HG02610 (cell line): ENCODE data around the gene IFIT1.
"Not testable (repeated sequence)": the region's sequence is repeated elsewhere in the genome, so short reads cannot be mapped to it uniquely, and the experiment has no call there.

Experiments
- ATAC-seq: cut with Tn5 transposase; IDR thresholded peaks from one replicate; pipeline ENCODE4 v1.9.1; 2021; ENCODE audit warnings: mild to moderate bottlenecking, moderate library complexity; ENCODE audit not compliant: unreplicated experiment

The IFIT1 gene

GRCh38 chr10:89364531-89364930, 27.9 kb upstream of the IFIT1 start:
- ATAC-seq = peak; percentile 47

GRCh38 chr10:89367529-89367928, 24.9 kb upstream of the IFIT1 start:
- peak; percentile 77 for ATAC-seq

GRCh38 chr10:89368129-89368528, 24.3 kb upstream of the IFIT1 start:
- no peak for ATAC-seq

- no peak for ATAC-seq
Measured at GRCh38 chr10:89369156-89370105, 23.0 kb upstream of the IFIT1 start.

GRCh38 chr10:89371079-89371478, 21.3 kb upstream of the IFIT1 start:
- ATAC-seq = no peak

GRCh38 chr10:89371987-89372386, 20.4 kb upstream of the IFIT1 start:
- ATAC-seq = no peak

GRCh38 chr10:89373916-89374711, 18.3 kb upstream of the IFIT1 start:
- ATAC-seq = no peak

GRCh38 chr10:89374713-89375141, 17.7 kb upstream of the IFIT1 start:
- ATAC-seq = no peak

- ATAC-seq = no peak
Measured at GRCh38 chr10:89377705-89378637, 14.5 kb upstream of the IFIT1 start, which contains the start of gene IFIT1B. IFIT1B (plus strand) TSS chr10:89378056; CDS start chr10:89378136, 80 bp downstream.

GRCh38 chr10:89379103-89379502, 13.3 kb upstream of the IFIT1 start:
- no peak for ATAC-seq

GRCh38 chr10:89382757-89383156, 9.7 kb upstream of the IFIT1 start:
- no peak for ATAC-seq

- no peak for ATAC-seq
Measured at GRCh38 chr10:89384474-89385340, 7.7 kb upstream of the IFIT1 start.

GRCh38 chr10:89388806-89389205, 3.6 kb upstream of the IFIT1 start:
- ATAC-seq = no peak

GRCh38 chr10:89389254-89389653, 3.2 kb upstream of the IFIT1 start:
- ATAC-seq = no peak

GRCh38 chr10:89390476-89391225, 1.8 kb upstream of the IFIT1 start:
- ATAC-seq = no peak

- not testable (repeated sequence) for ATAC-seq
Measured at GRCh38 chr10:89391226-89391576, 1.2 kb upstream of the IFIT1 start.

- no peak for ATAC-seq
Measured at GRCh38 chr10:89392974-89393373, 551 bp downstream of the IFIT1 start.

GRCh38 chr10:89393898-89394297, 1.5 kb downstream of the IFIT1 start:
- no peak for ATAC-seq

- no peak for ATAC-seq
Measured at GRCh38 chr10:89395141-89395540, 2.7 kb downstream of the IFIT1 start.
